T-cell (primary cell): ENCODE measurements around the gene VSIG2. TPM values are rescaled to one million over a fixed set of nuclear protein-coding genes. Genes with fewer than 3 reads are reported as not detected.

Experiments used
- ATAC-seq, 4 experiments: fragments of 200-7000 bp in 3 of 4; fragments of 150-1000 bp in 1 of 4; cut with Tn5 transposase; replicated peaks in 1 of 4; 1 replicate in 3 of 4; 2 replicates in 1 of 4; pipeline ENCODE4 v1.10.0; 2021; ENCODE audit warnings: moderate library complexity in 3 of 4, mild to moderate bottlenecking in 2 of 4, moderate number of reproducible peaks in 1 of 4
- CTCF ChIA-PET, 2 donors: fragments of 300-600 bp; sonication (Branson Sonifier 250); formaldehyde crosslinking; loops; one replicate each; lab custom pipeline; 2022; ENCODE audit warnings: antibody characterized with exemption in 2 of 2; lab: Charles Lee
- POLR2A ChIA-PET, 2 donors: fragments of 300-600 bp; sonication (Branson Sonifier 250); formaldehyde crosslinking; loops; one replicate each; lab custom pipeline; 2022; ENCODE audit warnings: antibody characterized with exemption in 2 of 2; lab: Charles Lee
- DNase-seq, 35 experiments: peaks; one replicate each; pipeline versions ENCODE4 v3.0.0 to v3.0.0-alpha.2; 2013 to 2023
- H3K27ac ChIP-seq: one replicate; pipeline ENCODE4 v1.5.1; 2013; ENCODE audit warnings: low read length
- H3K27me3 ChIP-seq, 2 experiments: replicated peaks in 1 of 2; 1 replicate in 1 of 2; 2 replicates in 1 of 2; pipeline versions ENCODE4 v1.6.1 to v1.7.0; 2013; ENCODE audit warnings: low read length in 1 of 2, mixed read lengths in 1 of 2; ENCODE audit not compliant: control insufficient read depth in 2 of 2, insufficient read depth in 2 of 2; ENCODE audit errors: extremely low read depth in 1 of 2
- H3K36me3 ChIP-seq, 2 donors: 1 replicate in 1 of 2; 2 replicates in 1 of 2; pipeline versions ENCODE4 v1.6.1 to v1.7.0; 2013; ENCODE audit warnings: low read length in 1 of 2; ENCODE audit not compliant: control insufficient read depth in 2 of 2, insufficient read depth in 1 of 2; ENCODE audit errors: extremely low read depth in 1 of 2
- H3K4me1 ChIP-seq, 2 experiments: 1 replicate in 1 of 2; 2 replicates in 1 of 2; pipeline versions ENCODE4 v1.6.1 to v1.7.0; 2013; ENCODE audit warnings: low read length in 2 of 2, mixed read lengths in 1 of 2; ENCODE audit not compliant: insufficient read depth in 2 of 2, control insufficient read depth in 1 of 2; ENCODE audit errors: extremely low read depth in 1 of 2
- H3K4me3 ChIP-seq, 2 donors: 1 replicate in 1 of 2; 2 replicates in 1 of 2; pipeline versions ENCODE4 v1.5.1 to v1.7.0; 2013; ENCODE audit warnings: mild to moderate bottlenecking in 2 of 2, low read length in 1 of 2, moderate library complexity in 1 of 2; ENCODE audit not compliant: control insufficient read depth in 1 of 2; ENCODE audit errors: extremely low read depth in 1 of 2
- H3K9me3 ChIP-seq: 2 replicates; pipeline ENCODE4 v1.7.0; 2013
- H3K27ac Mint-ChIP-seq, 2 donors: one replicate each; pipeline ENCODE4 v1.8.0; 2020 to 2021; ENCODE audit warnings: mild to moderate bottlenecking in 2 of 2, mixed read lengths in 2 of 2
- H3K27me3 Mint-ChIP-seq, 2 donors: one replicate each; pipeline ENCODE4 v1.8.0; 2021 to 2022; ENCODE audit warnings: mixed read lengths in 2 of 2
- H3K36me3 Mint-ChIP-seq: one replicate; pipeline ENCODE4 v1.8.0; 2021; ENCODE audit warnings: mixed read lengths
- H3K4me1 Mint-ChIP-seq, 3 donors: one replicate each; pipeline ENCODE4 v1.8.0; 2020 to 2022; ENCODE audit warnings: mixed read lengths in 3 of 3, mild to moderate bottlenecking in 1 of 3
- H3K4me3 Mint-ChIP-seq, 3 donors: one replicate each; pipeline ENCODE4 v1.8.0; 2020 to 2022; ENCODE audit warnings: mild to moderate bottlenecking in 3 of 3, mixed read lengths in 3 of 3, moderate library complexity in 3 of 3
- H3K9me3 Mint-ChIP-seq, 3 donors: one replicate each; pipeline ENCODE4 v1.8.0; 2020 to 2022; ENCODE audit warnings: mixed read lengths in 3 of 3
- WGBS: methylation state at CpG from one replicate; pipeline ENCODE4 v1.1.5; 2013; ENCODE audit warnings: missing lambda C conversion rate; ENCODE audit not compliant: insufficient coverage; 5-methylcytosine and 5-hydroxymethylcytosine counted together
- total RNA-seq, 35 experiments: library from RNA in 6 of 35; stranded (reverse) in 6 of 35; fragments of 120-200 nt in 1 of 35; gene quantifications; one replicate each; pipeline versions ENCODE4 v1.2.1 to v1.2.4 and lab custom pipeline; 2013 to 2026

VSIG2 gene
- total RNA-seq, 5 donors from 2014 or later (not counting 1 experiment from before 2014, with no cell fraction given): 0.66 to 1.6 (median 0.98) TPM

DNA sequence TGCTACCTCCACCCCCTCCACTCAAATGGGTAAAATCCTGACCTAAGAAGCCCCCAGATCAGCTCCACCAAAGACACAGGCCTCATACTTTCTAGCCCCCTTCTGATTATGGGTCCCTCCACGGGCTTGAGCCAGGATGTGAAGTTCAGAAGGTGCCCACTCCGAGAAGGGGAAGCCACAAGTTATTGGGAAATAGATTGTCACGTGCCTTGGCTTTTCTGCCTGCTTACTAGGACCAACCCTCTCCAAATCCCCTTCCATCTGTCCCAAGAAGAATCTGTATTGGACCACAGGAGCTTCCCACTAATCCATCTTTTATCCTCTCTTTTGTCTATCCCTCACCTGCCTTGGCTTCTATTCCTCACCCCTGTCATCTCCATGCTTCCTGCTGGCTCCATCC lies 15.3 kb downstream of the VSIG2 start:
- no peaks in the 10 kb centered on the region for H3K9me3 Mint-ChIP-seq

DNA sequence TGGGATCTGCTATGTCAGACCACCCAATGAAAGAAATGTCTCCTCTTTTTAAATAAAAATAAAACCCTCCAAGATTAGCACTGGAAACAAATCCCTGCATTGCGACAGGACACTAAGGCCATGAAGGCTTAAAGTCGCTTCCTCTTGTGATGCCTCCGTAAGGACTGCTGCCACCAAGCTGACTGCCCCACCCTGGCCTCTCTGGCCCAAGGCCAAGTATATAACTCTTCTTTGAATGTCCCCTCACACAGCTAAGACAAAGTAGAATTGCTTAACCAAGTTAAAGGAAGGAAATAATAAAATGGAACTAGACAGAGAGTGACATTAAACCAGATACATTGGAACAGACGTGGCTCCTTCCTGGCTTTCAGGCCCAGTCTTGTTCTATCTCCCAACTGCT lies 19.8 kb downstream of the VSIG2 start:
- no peaks in the 10 kb centered on the region for H3K36me3 ChIP-seq
- H3K27me3 ChIP-seq: peaks cover 0 to 4% of the 10 kb centered on the region in 2 experiments
- ChIA-PET CTCF (interaction anchor here in 1 of 2 donors (1.7 kb wide), 1 partner anchor 14 kb away, joined by 6 read pairs; no protein-coding TSS in a partner anchor), POLR2A (no interaction called here)
- Mint-ChIP-seq H3K4me3 (no peak overlapping the region), H3K27ac (no peak overlapping the region), H3K27me3 (no peaks in the 10 kb centered on the region), H3K9me3 (no peaks in the 10 kb centered on the region), H3K4me1 (no peaks in the 10 kb centered on the region), H3K36me3 (no peaks in the 10 kb centered on the region)
- H3K9me3 ChIP-seq: no peaks in the 10 kb centered on the region
- no peaks in the 10 kb centered on the region for H3K4me1 ChIP-seq
- DNase-seq: no peak
- ATAC-seq: no peak
- no peak overlapping the region for H3K4me3 ChIP-seq
- 100% methylated on average over 1 of the region's 4 CpGs for WGBS
- H3K27ac ChIP-seq: no peak overlapping the region

More for the DNA sequence above, 15.3 kb downstream of the VSIG2 start:
- ATAC-seq (no peak), DNase-seq (no peak)
- no peaks in the 10 kb centered on the region for H3K36me3 ChIP-seq
- 27% methylated on average over 2 of the region's 3 CpGs for WGBS
- no peak overlapping the region for H3K4me3 Mint-ChIP-seq
- H3K4me1 Mint-ChIP-seq: peaks cover 13 to 18% (median 18%) of the 10 kb centered on the region in 3 donors
- H3K9me3 ChIP-seq: no peaks in the 10 kb centered on the region
- H3K4me3 ChIP-seq: no peak overlapping the region
- peaks cover 8 to 16% of the 10 kb centered on the region in 2 experiments for H3K4me1 ChIP-seq
- no peak overlapping the region for H3K27ac Mint-ChIP-seq
- H3K27me3 Mint-ChIP-seq: peaks cover 5 to 8% of the 10 kb centered on the region in 2 donors
- ChIA-PET POLR2A (no interaction called here), CTCF (interaction anchor here in 1 of 2 donors (1.1 kb wide), 1 partner anchor 10 kb away, joined by 4 read pairs; no protein-coding TSS in a partner anchor)
- H3K27ac ChIP-seq: no peak overlapping the region
- no peaks in the 10 kb centered on the region for H3K36me3 Mint-ChIP-seq
- peaks cover 0 to 32% of the 10 kb centered on the region in 2 experiments for H3K27me3 ChIP-seq

DNA sequence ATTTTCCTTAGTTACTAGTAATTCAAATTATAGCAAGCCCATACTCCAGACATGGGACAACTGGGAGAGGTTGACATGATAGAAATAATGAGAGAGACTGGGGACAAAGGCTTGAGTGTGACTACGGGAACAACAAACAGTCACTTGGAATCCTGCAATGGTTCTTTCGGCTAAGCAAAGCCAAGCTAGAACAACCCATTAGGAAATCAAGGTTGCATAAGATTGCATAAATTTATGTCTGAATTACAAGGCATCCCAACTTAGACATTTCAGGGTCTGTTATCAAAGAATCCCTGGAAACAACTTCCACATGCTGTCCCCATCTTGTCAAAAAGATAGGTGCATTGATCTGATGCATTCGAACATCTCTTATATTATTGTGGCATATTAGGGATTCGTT lies 22.5 kb downstream of the VSIG2 start:
- Mint-ChIP-seq H3K9me3 (no peaks in the 10 kb centered on the region), H3K27ac (no peak overlapping the region), H3K4me1 (peaks cover 0 to 14% (median 0%) of the 10 kb centered on the region in 3 donors), H3K36me3 (no peaks in the 10 kb centered on the region), H3K4me3 (no peak overlapping the region), H3K27me3 (peaks cover 4 to 11% of the 10 kb centered on the region in 2 donors)
- POLR2A ChIA-PET: no interaction called here
- Histone ChIP-seq H3K36me3 (no peaks in the 10 kb centered on the region), H3K27ac (no peak overlapping the region), H3K4me3 (no peak overlapping the region), H3K27me3 (peaks cover 0 to 11% of the 10 kb centered on the region in 2 experiments), H3K9me3 (no peaks in the 10 kb centered on the region), H3K4me1 (peaks cover 0 to 6% of the 10 kb centered on the region in 2 experiments)
- 80% methylated on average over 1 of the region's 4 CpGs for WGBS
- DNase-seq (no peak), ATAC-seq (no peak)
- CTCF ChIA-PET: interaction anchor here in 1 of 2 donors (1.0 kb wide), 1 partner anchor 64 kb away, joined by 4 read pairs; no protein-coding TSS in a partner anchor

DNA sequence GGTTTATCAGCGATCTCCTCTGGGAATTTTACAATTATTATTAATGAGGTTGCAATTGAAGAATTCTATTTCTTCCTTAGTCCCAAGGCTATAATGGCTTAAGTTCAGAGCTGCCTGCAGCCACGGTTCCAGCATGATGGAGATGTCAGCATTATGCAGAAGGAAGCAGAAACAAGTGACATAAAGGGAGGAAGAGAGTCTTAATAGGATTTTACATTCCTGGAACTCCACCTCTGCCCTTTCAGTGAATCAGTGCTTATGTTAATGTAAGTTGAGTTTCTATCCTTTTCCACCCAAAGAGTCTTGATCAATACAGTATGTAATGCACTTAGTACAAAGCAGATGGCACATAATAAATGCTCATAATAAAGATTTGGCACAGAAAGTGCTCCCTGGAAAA lies 23.9 kb downstream of the VSIG2 start:
- 83% methylated on average over 1 of the region's 2 CpGs for WGBS
- Histone ChIP-seq H3K4me1 (peaks cover 0 to 6% of the 10 kb centered on the region in 2 experiments), H3K9me3 (no peaks in the 10 kb centered on the region), H3K27me3 (peaks cover 0 to 11% of the 10 kb centered on the region in 2 experiments), H3K4me3 (no peak overlapping the region), H3K36me3 (no peaks in the 10 kb centered on the region), H3K27ac (no peak overlapping the region)
- Mint-ChIP-seq H3K4me1 (peaks cover 0 to 18% (median under 1%) of the 10 kb centered on the region in 3 donors), H3K9me3 (no peaks in the 10 kb centered on the region), H3K36me3 (no peaks in the 10 kb centered on the region), H3K27me3 (peaks cover 6 to 11% of the 10 kb centered on the region in 2 donors), H3K27ac (no peak overlapping the region), H3K4me3 (no peak overlapping the region)
- CTCF ChIA-PET: no interaction called here
- DNase-seq (no peak), ATAC-seq (no peak)
- POLR2A ChIA-PET: no interaction called here

DNA sequence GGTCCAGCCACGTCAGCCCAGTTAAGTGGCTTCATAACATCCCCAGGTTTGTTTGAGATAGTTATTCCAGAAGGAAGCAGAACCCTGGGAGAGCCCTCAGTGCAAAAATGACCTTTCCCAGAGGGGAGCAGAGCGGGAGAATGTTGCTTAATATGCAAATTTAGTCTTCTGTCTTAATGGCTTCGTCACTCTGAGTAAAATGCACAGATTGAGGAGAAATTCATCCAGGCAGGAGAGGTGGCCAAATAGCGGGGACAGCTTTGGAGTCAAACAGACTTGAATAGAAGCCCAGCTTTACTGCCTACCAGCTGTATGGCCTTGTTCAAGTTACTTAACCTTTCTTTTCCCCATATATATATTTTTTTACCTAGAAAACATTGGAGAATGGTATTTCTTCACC lies 24.6 kb downstream of the VSIG2 start:
- H3K4me3 Mint-ChIP-seq: no peak overlapping the region
- Histone ChIP-seq H3K9me3 (no peaks in the 10 kb centered on the region), H3K36me3 (no peaks in the 10 kb centered on the region), H3K27ac (no peak overlapping the region), H3K27me3 (peaks cover 0 to 11% of the 10 kb centered on the region in 2 experiments), H3K4me1 (peaks cover 0 to 7% of the 10 kb centered on the region in 2 experiments), H3K4me3 (no peak overlapping the region)
- H3K9me3 Mint-ChIP-seq: no peaks in the 10 kb centered on the region
- POLR2A ChIA-PET: no interaction called here
- CTCF ChIA-PET: no interaction called here
- WGBS: 80% methylated on average over 1 of the region's 4 CpGs
- ATAC-seq (no peak), DNase-seq (no peak)
- H3K36me3 Mint-ChIP-seq: no peaks in the 10 kb centered on the region
- peaks cover 5 to 24% (median 8%) of the 10 kb centered on the region in 3 donors for H3K4me1 Mint-ChIP-seq
- no peak overlapping the region for H3K27ac Mint-ChIP-seq
- peaks cover 11 to 17% of the 10 kb centered on the region in 2 donors for H3K27me3 Mint-ChIP-seq

DNA sequence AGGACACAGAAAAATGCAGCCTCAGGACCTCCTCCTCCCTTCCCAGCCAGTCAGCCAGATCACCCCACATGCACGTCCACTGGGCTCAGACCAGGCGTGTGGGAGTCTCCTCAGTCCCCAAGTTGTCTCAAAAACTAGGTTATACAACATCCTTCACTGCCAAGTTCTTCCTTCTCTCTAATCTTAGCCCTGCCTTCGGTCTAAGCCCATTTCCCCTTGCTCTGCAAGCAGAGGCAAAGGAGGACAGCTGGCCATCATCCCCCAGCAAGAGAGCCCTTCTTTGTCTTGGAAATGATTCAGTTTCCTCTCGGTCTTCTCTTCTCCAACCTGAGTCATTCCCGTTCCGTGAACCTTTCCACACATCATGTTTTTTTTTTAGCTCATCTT lies 26.3 kb downstream of the VSIG2 start:
- 47% methylated on average over 6 of the region's 6 CpGs for WGBS
- no peak overlapping the region for H3K4me3 Mint-ChIP-seq
- H3K36me3 ChIP-seq: no peaks in the 10 kb centered on the region
- H3K4me3 ChIP-seq: no peak overlapping the region
- H3K27ac Mint-ChIP-seq: no peak overlapping the region
- peaks cover 0 to 23% of the 10 kb centered on the region in 2 experiments for H3K27me3 ChIP-seq
- no peak overlapping the region for H3K27ac ChIP-seq
- H3K4me1 Mint-ChIP-seq: peaks cover 11 to 31% (median 16%) of the 10 kb centered on the region in 3 donors
- H3K9me3 ChIP-seq: no peaks in the 10 kb centered on the region
- POLR2A ChIA-PET: no interaction called here
- DNase-seq (no peak), ATAC-seq (no peak)
- H3K9me3 Mint-ChIP-seq: no peaks in the 10 kb centered on the region
- H3K27me3 Mint-ChIP-seq: peaks cover 15 to 22% of the 10 kb centered on the region in 2 donors
- H3K36me3 Mint-ChIP-seq: no peaks in the 10 kb centered on the region
- CTCF ChIA-PET: no interaction called here
- peaks cover 6 to 12% of the 10 kb centered on the region in 2 experiments for H3K4me1 ChIP-seq
